Suppressor macrophage treated with lipopolysaccharide for 1 hour (primary cell): ENCODE results near the gene C19orf25.

ENCODE experiments used
- DNase-seq, 3 donors: peaks; one replicate each; pipeline ENCODE4 v3.0.0-alpha.2; 2020 to 2022

Gene C19orf25

GRCh38 chr19:1427221-1427920 is 51.6 kb downstream of the C19orf25 start:
- no peak for DNase-seq

- DNase-seq = no peak
Observed at GRCh38 chr19:1426736-1427135, 52.3 kb downstream of the C19orf25 start.

GRCh38 chr19:1425902-1426301 is 53.1 kb downstream of the C19orf25 start:
- no peak for DNase-seq

GRCh38 chr19:1425102-1425837 is 53.7 kb downstream of the C19orf25 start:
- DNase-seq = no peak

- no peak for DNase-seq
Observed at GRCh38 chr19:1424192-1424955, 54.6 kb downstream of the C19orf25 start.

GRCh38 chr19:1423436-1424191 is 55.4 kb downstream of the C19orf25 start:
- no peak for DNase-seq
